Measurements from ENCODE around the gene TMEM19.

The TMEM19 gene

DNA sequence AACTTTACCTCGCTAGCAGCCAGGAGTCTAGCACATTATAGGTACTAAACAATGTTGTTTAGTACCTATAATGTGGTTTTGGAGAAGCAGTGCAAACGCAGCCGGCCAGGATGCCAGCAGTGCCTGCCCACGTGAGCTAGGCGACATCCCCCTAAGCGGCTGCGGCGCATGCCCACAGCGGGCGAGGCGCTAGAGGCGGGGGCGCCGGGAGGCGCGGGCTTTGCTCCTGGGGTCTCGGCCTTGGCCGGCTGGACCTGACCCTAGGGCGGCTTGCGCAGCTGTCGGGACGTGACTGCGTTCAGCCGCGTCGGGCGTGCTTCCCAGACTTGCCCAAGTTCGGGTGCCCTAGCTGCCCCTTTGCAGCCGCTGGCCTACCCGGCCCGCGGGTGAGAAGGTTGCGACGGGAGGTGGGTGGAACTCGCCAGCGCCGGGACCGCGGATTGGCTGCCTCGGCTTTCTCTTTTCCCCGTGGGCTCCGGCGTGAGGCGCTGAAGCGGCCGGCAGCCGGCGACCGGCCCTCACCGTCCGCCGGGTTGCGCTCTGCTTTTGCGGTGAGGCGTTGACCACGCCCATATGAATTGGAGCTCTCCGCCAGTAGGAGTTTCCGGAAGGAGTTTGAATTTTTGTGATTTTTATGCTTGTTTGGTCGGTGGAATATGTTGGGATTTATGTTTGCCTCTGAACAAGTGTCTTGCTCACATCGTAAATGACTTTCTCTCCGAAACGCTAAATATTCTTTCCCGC is at the start of gene TMEM19:
TSS of gene TMEM19 (plus strand) at position 169 of the 744 bp plus-strand sequence. CDS start 599 bp downstream, outside the sequence.
- DNase-seq (ENCODE audit: low read depth, low spot score) = peak; percentile 24
- peak within 1 kb of the TSS; percentile 90 for H3K4me3 ChIP-seq (ENCODE audit: low read depth, low read length)
- POLR2A ChIA-PET = interaction anchor here (0.6 to 3.9 kb wide), 3 partner anchors 22 to 73 kb away, joined by 3 to 33 read pairs (median 5); partner anchors contain the start of genes THAP2 and ZFC3H1
- CTCF ChIA-PET = interaction anchor here (0.8 to 3.7 kb wide), 15 partner anchors 9 to 121 kb away, joined by 3 to 23 read pairs (median 5); partner anchors contain the start of genes THAP2 and ZFC3H1
- TF ChIP-seq, protein P1, sequence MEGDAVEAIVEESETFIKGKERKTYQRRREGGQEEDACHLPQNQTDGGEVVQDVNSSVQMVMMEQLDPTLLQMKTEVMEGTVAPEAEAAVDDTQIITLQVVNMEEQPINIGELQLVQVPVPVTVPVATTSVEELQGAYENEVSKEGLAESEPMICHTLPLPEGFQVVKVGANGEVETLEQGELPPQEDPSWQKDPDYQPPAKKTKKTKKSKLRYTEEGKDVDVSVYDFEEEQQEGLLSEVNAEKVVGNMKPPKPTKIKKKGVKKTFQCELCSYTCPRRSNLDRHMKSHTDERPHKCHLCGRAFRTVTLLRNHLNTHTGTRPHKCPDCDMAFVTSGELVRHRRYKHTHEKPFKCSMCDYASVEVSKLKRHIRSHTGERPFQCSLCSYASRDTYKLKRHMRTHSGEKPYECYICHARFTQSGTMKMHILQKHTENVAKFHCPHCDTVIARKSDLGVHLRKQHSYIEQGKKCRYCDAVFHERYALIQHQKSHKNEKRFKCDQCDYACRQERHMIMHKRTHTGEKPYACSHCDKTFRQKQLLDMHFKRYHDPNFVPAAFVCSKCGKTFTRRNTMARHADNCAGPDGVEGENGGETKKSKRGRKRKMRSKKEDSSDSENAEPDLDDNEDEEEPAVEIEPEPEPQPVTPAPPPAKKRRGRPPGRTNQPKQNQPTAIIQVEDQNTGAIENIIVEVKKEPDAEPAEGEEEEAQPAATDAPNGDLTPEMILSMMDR (IDR thresholded peaks at IDR 0.05; ENCODE audit: insufficient read depth, low read length, missing control alignments) = peak; percentile 31

DNA sequence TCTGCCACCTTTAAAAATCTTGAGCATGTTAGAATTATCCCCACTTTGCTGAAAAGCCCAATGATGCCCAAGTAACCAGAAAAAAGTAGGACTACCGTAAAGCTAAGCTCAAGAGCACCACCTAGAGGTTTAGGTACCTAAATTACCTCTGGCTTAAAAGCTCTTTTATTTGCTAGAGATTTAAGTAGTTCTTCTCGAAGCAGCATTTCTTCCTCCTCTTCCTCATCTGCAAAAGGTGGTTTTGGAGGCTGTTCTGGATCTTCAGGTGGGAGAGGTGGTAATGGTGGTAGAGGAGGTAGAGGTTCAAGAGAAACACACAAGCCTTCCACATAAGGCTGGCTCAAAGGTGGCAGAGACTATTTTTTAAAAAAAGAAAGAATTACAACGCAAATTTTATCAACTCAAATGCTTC is 49.2 kb upstream of the TMEM19 start:
- CTCF ChIA-PET = interaction anchor here (0.6 to 6.5 kb wide), 27 partner anchors 10 to 238 kb away, joined by 3 to 95 read pairs (median 5); partner anchors contain the start of genes THAP2, TMEM19 and ZFC3H1
- no peak overlapping the region for H3K4me3 ChIP-seq (ENCODE audit: low read depth, low read length)
- TF ChIP-seq, protein P1 (IDR thresholded peaks at IDR 0.05; ENCODE audit: insufficient read depth, low read length, missing control alignments) = peak; percentile 65
- no peak for DNase-seq (ENCODE audit: low read depth, low spot score)
- POLR2A ChIA-PET = interaction anchor here (0.6 kb wide), 1 partner anchor 222 kb away, joined by 3 read pairs; no protein-coding TSS in a partner anchor

DNA sequence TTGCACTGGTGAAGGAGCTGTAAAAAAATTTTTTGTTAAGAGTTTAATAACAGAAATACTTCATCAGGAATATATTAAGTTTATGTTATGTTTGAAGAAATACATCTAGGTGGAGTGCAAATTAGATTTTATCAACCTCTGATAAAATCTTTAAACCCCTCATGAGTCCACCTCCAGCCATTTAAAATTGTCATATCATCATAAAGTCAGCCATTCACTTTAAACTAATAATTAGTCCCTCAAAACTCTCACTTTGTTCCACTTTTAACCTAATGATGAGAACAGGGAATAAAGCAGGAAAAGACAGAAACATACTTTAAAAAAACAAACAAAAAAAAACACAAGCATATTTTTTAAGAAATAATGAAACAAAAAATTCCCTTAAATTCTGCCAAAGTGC is 47.4 kb upstream of the TMEM19 start:
- ChIA-PET POLR2A (no interaction called here), CTCF (interaction anchor here (0.6 to 6.5 kb wide), 7 partner anchors 8 to 223 kb away, joined by 3 to 95 read pairs (median 3); no protein-coding TSS in a partner anchor)
- H3K4me3 ChIP-seq (ENCODE audit: low read depth, low read length) = no peak overlapping the region
- DNase-seq (ENCODE audit: low read depth, low spot score) = no peak
- TF ChIP-seq, protein P1 (IDR thresholded peaks at IDR 0.05; ENCODE audit: insufficient read depth, low read length, missing control alignments) = no peak

DNA sequence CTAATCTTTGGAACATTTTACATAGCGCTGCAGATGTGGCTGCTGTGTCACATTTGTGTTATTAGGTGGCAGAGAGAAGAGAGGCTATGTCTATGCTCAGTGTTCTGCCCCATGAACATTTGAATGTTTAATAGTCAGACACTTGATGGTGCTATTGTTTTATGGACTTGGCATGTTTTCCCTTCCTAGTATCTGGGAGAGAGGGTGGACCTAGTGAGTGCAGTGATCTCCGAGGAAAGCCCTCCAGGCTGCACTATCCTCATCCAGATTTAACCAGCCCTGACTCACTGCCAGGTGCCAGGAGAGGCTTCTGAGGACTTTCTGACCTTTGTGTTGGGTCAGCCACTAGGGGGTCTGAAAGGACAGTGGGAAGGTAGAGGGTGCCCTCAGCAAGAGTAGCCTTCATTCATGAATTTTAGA is 46.5 kb upstream of the TMEM19 start:
- no peak for DNase-seq (ENCODE audit: low read depth, low spot score)
- POLR2A ChIA-PET = no interaction called here
- no peak overlapping the region for H3K4me3 ChIP-seq (ENCODE audit: low read depth, low read length)
- TF ChIP-seq, protein P1 (IDR thresholded peaks at IDR 0.05; ENCODE audit: insufficient read depth, low read length, missing control alignments) = peak; percentile 3
- CTCF ChIA-PET = interaction anchor here (1.3 to 6.5 kb wide), 2 partner anchors 21 to 107 kb away, joined by 4 to 95 read pairs; no protein-coding TSS in a partner anchor

DNA sequence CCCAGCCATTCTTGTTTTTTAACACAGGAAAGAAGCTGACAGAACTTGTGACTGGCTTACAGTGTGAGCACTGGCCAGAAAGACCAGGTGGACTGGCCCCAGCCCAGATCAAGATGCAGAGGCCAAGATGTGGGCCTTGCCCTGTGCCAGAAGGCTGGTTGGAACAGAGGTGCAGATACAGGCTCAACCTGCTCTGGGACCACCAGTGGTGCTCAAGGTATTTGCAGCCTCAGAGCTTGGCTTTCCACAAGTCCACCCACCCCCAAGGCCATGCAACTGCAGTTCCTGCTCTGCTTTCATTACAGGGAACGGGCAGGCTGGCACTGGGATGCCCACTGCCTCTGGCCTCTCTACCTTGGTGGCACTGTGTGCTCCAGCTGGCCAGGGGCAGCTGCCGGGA is 45.6 kb upstream of the TMEM19 start:
- ChIA-PET POLR2A (no interaction called here), CTCF (interaction anchor here (1.0 to 6.5 kb wide), 3 partner anchors 20 to 107 kb away, joined by 3 to 95 read pairs (median 4); no protein-coding TSS in a partner anchor)
- TF ChIP-seq, protein P1 (IDR thresholded peaks at IDR 0.05; ENCODE audit: insufficient read depth, low read length, missing control alignments) = no peak
- no peak for DNase-seq (ENCODE audit: low read depth, low spot score)
- H3K4me3 ChIP-seq (ENCODE audit: low read depth, low read length) = no peak overlapping the region

DNA sequence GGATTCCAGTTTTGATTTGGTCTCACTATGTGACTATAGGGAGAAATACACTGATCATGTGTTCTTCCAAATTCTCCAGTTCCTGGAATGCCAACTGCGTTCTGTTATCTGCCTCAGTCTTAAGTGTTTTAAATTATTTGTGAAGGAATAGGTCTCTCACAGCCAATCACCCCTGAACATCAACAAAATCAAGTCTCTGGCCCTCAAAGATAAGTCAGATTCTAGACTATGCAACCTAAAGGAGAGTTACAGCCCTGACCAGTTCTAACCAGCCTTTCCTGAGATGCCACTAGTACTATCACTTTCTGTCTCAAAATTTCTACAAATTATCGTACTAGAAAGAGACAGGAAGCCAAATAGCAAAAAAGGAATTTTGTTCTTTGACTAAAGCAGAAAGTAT is 44.5 kb upstream of the TMEM19 start:
- ChIA-PET POLR2A (no interaction called here), CTCF (interaction anchor here (1.0 to 6.5 kb wide), 2 partner anchors 27 to 105 kb away, joined by 3 to 95 read pairs; no protein-coding TSS in a partner anchor)
- H3K4me3 ChIP-seq (ENCODE audit: low read depth, low read length) = no peak overlapping the region
- TF ChIP-seq, protein P1 (IDR thresholded peaks at IDR 0.05; ENCODE audit: insufficient read depth, low read length, missing control alignments) = no peak
- no peak for DNase-seq (ENCODE audit: low read depth, low spot score)

Measured in AG04449 (cell line).